HPDE6-E6E7 (cell line): ENCODE results near the gene PIGH.

Experiments used
- DNase-seq: peaks from one replicate; pipeline ENCODE4 v3.0.0; 2011; ENCODE audit warnings: missing footprints; ENCODE audit errors: extremely low spot score

The PIGH gene

GRCh38 chr14:67575684-67576083, 24.4 kb downstream of the PIGH start:
- peak; percentile 67 for DNase-seq

- DNase-seq, result no peak
These were observed 25.3 kb downstream of the PIGH start for GRCh38 chr14:67574806-67575205.

GRCh38 chr14:67574156-67574555, 25.9 kb downstream of the PIGH start:
- no peak for DNase-seq

- no peak for DNase-seq
These were observed 26.6 kb downstream of the PIGH start for GRCh38 chr14:67573228-67574010.

- DNase-seq, result no peak
These were observed 27.5 kb downstream of the PIGH start for GRCh38 chr14:67572608-67573007.

- DNase-seq, result no peak
These were observed 28.1 kb downstream of the PIGH start for GRCh38 chr14:67571991-67572323.

- DNase-seq, result peak; percentile 63
These were observed 28.6 kb downstream of the PIGH start for GRCh38 chr14:67571275-67571990.

- DNase-seq, result no peak
These were observed 29.6 kb downstream of the PIGH start for GRCh38 chr14:67570453-67570852.

GRCh38 chr14:67569651-67570290, 30.3 kb downstream of the PIGH start:
- DNase-seq, result no peak

GRCh38 chr14:67569011-67569650, 30.9 kb downstream of the PIGH start:
- DNase-seq, result no peak

GRCh38 chr14:67567654-67568053, 32.4 kb downstream of the PIGH start:
- DNase-seq, result no peak

- no peak for DNase-seq
These were observed 33.2 kb downstream of the PIGH start for GRCh38 chr14:67566908-67567307.

GRCh38 chr14:67564236-67564635, 35.8 kb downstream of the PIGH start:
- DNase-seq, result no peak

GRCh38 chr14:67562776-67563150, 37.3 kb downstream of the PIGH start:
- DNase-seq, result no peak

- DNase-seq, result no peak
These were observed 37.9 kb downstream of the PIGH start for GRCh38 chr14:67562025-67562775.

- no peak for DNase-seq
These were observed 40.4 kb downstream of the PIGH start for GRCh38 chr14:67559639-67560038.

- no peak for DNase-seq
These were observed 42.4 kb downstream of the PIGH start for GRCh38 chr14:67557656-67558055.

GRCh38 chr14:67557118-67557517, 43.0 kb downstream of the PIGH start:
- DNase-seq, result no peak

- no peak for DNase-seq
These were observed 43.4 kb downstream of the PIGH start for GRCh38 chr14:67556671-67557070.

- no peak for DNase-seq
These were observed 44.5 kb downstream of the PIGH start for GRCh38 chr14:67555518-67556090.

- no peak for DNase-seq
These were observed 45.7 kb downstream of the PIGH start for GRCh38 chr14:67554341-67554740.
